CD4-positive, alpha-beta T cell treated with Interleukin-6 at 100 ng/mL for 8 hours (primary cell): Measurements from ENCODE around the gene CD79B.
A peak's percentile ranks its signal among the peaks of the same experiment; 100 is the strongest.
"Not testable (repeated sequence)": the region's sequence is repeated elsewhere in the genome, so short reads cannot be mapped to it uniquely, and the experiment has no call there.

ENCODE experiments used
- DNase-seq: peaks from one replicate; pipeline ENCODE4 v3.0.0-alpha.2; 2020; ENCODE audit warnings: mixed read lengths, low spot score

The CD79B gene

DNA sequence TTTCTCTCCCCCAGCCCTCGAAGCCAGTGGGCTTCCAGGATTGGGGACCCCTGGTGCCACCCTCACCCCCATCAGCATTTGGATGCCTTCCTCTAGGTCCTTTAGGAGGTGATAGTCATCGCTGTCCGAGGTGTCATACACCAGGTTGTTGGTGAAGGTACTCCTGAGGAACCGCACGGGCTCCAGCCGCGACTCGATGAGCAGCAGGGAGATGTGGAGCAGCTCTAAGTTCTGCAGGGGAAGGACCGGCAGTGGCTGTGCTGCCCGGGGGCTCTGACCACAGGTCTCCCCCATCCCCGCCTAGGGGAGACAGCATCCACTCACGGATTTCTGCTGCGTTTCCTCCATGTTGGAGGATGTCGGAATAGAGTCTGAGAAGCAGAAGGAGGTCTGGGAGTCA lies 22.0 kb downstream of the CD79B start:
- no peak for DNase-seq

DNA sequence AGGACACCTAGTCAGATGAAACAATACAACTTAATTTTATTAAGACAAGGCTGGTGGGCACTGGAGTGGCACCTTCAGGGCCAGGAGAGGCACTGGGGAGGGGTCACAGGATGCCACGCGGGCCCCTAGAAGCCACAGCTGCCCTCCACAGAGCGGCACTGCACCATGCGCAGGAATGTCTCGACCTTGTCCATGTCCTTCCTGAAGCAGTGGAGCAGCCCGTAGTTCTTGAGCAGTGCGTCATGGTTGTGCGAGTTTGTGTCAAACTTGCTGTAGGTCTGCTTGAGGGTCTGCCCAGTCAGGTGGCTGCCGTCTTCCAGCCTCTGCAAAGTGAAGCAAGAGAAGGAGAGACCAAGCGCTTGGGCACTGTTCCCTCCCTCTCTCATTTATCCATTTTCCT lies 22.5 kb downstream of the CD79B start:
- DNase-seq = not testable (repeated sequence)

DNA sequence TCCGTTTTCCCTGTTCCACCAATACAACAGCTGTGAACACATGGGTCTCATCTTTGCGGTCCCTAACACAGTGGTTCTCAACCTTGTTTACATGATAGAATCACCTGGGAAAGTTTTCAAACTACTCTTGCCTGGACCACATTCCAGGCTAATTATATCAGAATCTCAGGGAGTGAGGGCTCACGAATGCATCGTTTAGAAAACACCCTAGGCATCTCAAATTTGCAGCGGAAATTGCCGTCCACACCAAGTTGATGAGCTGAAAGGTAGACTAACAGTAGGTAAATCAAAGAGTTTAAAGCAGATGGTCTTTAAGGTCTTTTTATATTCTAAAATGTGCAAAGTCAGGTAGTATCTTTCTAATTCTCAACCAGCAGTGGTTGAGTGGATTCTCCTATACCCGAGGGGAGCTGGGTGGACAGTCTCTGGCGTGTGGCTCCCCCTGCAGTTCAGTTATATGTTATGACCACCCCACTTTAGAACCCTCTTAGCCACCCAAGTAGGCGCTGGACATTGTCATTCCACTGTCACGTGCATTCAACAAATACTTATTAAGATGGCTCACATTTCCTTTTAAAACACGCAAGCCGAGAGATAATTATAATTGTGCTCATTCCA lies 24.9 kb downstream of the CD79B start:
- not testable (repeated sequence) for DNase-seq

DNA sequence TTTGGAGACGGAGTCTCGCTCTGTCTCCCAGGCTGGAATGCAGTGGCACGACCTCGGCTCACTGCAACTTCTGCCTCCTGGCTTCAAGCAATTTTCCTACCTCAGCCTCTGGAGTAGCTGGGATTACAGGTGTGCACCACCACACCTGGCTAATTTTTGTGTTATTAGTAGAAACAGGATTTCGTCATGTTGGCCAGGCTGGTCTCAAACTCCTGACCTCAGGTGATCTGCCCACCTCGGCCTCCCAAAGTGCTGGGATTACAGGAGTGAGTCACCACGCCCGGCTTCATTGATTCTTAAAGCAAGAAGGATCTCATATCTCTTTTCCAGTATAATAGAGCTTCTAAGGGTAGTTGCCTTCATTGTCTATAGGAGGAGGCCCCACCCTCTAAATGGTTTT lies 27.3 kb downstream of the CD79B start:
- DNase-seq = not testable (repeated sequence)

DNA sequence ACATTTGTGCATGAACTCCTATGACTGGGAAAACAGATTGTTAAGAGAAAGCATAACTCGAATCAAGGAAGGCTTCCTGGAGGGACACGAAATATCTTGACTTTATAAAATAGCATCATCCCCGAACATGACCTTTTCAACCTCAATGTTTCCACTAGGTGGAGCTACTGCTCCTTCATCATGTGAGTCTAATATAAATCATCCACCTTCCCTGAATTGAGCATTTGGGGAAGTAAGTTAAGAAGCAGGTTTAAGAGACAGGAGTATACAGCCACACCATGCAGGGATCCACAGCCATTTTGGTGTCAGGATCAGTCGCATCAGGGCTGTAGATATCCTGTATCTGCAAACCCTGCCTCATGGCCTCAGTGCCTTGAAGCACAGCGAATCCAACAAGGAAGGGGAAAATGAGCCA lies 28.3 kb downstream of the CD79B start:
- not testable (repeated sequence) for DNase-seq

DNA sequence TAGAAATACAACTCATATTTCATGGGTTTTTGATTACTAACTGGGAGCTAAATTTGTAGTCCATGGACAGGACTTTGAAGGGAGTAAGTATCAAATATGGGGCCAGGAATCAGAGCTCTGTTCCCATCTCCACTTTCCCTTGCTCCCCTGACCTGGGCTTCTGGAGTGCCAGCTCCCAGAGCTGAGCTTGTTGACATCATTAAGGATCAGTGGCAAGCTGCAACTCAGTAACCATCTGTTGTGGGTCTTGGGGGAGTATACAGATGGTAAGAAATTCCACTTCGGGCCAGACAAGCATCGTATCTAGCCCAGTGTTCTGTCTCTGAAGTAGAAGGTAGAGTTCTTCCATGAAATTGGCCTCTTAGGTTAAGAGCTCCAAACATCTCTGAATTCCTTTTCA lies 30.2 kb downstream of the CD79B start:
- DNase-seq = not testable (repeated sequence)

DNA sequence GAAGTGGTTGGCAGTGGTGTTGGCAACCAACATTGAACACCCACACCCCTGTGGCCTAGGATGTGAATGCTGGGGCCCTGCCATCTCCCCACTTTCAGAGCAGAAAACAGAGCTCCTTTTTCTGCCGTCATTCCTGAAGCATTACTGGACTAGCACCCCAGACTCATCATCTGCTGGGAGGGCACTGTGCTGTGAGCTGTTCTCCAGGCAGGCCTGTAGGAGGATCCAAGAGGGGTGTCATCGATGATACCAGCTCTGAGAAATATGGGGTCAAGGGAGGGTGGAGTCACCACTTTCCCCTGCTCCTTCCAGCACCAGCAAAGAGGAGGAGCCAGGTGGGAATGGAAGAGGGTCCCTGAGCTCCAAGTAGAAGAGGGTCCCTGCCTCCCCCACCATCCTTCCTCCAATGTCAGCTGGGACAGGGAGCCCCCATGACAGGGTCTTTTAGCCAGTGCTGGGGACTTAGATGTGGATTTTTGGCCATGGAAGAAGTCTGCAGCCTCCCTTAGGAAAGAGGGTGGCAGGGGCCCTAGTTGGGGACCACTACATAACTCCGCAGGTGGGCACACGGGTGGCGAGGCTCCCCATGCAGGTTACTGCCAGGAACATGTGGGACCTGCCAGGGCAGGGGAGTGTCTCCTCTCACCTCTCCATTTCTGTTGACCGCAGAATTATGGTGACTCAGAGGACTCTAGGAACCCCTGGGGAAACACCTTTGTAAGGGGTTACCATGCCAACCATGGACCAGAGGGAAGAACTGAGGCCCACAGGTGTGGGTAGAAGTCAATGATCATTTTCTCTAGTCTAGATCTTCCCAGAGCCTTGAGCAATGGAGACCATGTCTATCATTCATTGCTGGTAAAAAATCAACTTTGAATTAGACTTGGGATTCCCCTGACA lies 33.0 kb downstream of the CD79B start:
- DNase-seq = peak; percentile 37

DNA sequence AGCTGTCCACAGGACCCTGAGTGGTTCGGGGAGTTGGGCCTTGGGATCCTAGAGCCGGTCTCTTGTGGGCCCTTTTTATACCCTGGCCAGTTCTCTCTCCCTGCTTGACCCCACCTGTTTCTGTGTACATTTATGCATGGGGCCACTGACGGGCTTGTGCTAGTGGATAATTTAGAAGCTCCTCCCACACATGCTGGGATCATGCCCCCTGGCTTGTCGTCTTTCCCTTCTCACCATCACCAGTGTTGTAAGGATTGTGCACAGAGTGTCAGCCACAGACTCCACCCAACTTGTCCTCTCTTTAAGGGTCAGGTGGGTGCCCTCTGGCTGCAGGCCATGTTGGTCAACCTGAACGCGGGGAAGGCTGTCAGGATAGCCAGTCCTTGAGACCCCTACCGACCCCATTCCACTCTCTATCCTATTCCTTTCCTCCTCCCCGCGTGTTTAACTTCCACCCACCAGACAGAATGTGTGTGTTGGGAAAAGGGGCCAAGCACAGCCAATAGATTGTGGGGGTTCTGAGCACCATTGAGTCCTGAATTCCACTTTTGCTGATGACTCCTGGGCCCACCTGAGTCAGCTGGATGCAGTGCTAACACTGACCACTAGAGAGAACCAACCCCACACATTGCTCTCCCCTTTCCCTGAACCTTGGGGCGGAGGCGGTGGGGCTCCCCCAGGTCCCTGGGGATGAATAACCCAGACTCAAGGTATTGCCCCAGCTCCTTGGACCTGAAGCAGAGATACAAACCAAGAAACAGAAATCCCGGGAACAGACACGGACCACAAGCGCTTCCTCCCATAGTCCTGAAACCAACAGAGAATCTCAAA lies 35.4 kb downstream of the CD79B start, which contains the start of gene CSH1:
CSH1 (minus strand) TSS at position 51 of the 831 bp plus-strand sequence. CDS start 63 bp downstream, outside the sequence.
- not testable (repeated sequence) for DNase-seq

DNA sequence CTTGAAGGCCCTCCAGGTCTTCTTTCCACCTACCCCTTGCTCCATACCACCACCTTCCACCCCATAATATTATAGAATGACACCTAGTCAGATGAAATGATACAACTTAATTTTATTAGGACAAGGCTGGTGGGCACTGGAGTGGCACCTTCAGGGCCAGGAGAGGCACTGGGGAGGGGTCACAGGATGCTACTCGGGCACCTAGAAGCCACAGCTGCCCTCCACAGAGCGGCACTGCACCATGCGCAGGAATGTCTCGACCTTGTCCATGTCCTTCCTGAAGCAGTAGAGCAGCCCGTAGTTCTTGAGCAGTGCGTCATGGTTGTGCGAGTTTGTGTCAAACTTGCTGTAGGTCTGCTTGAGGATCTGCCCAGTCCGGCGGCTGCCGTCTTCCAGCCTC lies 37.3 kb downstream of the CD79B start:
- DNase-seq = not testable (repeated sequence)

DNA sequence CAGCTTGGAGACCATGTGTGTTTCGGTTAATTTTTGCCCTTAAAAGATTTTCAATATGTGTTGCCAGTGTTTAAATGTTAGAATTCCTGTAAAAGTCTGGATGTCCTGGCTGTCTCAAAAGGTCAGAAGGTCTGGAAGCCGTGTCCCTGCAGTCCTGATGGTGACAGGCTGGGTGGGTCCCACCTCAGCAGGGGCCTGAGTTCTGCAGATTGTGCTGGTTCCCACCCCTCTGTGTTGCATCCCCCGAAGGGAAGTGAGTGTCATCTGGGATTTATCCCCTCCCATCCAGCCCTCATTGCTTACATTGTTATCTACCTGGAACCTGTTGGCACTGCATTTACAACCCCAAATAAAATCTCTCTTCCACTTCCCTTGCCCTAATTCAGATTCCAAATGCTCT lies 38.1 kb downstream of the CD79B start:
- not testable (repeated sequence) for DNase-seq

DNA sequence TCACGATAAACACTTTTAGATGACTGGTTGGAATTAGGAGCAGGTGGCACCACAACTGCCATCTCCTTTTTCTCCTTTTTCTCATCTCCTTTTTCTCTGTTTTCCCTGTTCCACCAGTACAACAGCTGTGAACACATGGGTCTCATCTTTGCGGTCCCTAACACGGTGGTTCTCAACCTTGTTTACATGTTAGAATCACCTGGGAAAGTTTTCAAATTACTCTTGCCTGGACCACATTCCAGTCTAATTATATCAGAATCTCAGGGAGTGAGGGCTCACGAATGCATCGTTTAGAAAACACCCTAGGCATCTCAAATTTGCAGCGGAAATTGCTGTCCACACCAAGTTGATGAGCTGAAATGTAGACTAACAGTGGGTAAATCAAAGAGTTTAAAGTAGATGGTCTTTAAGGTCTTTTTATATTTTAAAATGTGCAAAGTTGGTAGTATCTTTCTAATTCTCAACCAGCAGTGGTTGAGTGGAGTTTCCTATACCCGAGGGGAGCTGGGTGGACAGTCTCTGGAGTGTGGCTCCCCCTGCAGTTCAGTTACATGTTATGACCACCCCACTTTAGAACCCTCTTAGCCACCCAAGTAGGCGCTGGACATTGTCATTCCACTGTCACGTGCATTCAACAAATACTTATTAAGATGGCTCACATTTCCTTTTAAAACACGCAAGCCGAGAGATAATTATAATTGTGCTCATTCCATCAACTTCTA lies 39.7 kb downstream of the CD79B start:
- DNase-seq = not testable (repeated sequence)

DNA sequence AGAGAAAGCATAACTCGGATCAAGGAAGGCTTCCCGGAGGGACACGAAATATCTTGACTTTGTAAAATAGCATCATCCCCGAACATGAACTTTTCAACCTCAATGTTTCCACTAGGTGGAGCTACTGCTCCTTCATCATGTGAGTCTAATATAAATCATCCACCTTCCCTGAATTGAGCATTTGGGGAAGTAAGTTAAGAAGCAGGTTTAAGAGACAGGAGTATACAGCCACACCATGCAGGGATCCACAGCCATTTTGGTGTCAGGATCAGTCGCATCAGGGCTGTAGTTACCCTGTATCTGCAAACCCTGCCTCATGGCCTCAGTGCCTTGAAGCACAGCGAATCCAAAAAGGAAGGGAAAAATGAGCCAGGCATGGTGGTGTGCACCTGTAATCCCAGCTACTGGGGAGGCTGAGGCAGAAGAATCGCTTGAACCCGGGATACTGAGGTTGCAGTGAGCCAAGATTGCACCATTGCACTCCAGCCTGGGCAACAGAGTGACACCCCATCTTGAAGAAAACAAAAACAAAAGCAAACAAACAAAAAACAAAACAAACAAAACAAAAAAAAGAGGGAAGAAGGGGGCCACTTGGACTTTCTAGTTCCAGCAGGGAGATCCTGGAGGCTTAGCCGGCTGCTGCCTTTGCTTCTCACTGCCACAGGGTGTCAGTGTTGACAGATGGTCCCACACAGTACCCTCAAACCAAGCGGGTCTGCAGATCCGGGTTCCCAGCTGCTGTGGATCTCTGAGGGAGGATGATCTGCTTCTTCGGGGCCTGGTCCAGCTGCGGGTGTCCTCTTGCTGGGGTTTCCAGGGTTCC lies 42.9 kb downstream of the CD79B start:
- DNase-seq = not testable (repeated sequence)

DNA sequence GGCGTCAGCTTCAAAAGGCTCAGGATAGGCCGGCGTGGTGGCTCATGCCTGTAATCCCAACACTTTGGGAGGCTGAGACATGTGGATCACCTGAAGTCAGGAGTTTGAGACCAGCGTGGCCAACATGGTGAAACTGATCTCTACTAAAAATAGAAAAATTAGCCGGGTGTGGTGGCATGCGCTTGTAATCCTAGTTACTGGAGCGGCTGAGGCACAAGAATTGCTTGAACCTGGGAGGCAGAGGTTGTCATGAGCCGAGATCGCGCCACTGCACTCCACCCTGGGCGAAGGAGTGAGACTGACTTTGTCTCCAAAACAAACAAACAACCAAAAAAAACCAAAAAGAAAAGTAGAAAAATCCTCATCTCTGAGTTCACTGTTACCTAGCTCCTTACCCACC lies 47.0 kb downstream of the CD79B start:
- DNase-seq = not testable (repeated sequence)

DNA sequence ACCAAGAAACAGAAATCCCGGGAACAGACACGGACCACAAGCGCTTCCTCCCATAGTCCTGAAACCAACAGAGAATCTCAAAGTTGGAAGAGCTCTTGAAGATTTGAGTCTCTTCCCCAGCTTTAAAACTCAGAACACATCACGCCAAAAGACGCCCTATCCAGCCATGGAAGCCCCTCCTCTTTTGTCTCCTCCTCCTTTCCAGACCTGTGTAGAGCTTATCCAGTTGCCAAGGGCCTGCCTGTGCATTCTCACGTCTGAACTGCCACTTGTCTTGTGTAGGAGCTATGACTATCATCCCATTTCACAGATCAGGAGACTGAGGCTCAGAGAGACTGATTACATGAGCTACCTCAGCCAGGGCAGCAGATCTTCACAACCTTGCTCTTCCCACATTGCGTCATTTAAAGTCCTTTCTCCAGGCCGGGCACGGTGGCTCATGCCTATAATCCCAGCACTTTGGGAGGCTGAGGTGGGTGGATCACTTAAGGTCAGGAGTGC lies 49.5 kb downstream of the CD79B start:
- not testable (repeated sequence) for DNase-seq

DNA sequence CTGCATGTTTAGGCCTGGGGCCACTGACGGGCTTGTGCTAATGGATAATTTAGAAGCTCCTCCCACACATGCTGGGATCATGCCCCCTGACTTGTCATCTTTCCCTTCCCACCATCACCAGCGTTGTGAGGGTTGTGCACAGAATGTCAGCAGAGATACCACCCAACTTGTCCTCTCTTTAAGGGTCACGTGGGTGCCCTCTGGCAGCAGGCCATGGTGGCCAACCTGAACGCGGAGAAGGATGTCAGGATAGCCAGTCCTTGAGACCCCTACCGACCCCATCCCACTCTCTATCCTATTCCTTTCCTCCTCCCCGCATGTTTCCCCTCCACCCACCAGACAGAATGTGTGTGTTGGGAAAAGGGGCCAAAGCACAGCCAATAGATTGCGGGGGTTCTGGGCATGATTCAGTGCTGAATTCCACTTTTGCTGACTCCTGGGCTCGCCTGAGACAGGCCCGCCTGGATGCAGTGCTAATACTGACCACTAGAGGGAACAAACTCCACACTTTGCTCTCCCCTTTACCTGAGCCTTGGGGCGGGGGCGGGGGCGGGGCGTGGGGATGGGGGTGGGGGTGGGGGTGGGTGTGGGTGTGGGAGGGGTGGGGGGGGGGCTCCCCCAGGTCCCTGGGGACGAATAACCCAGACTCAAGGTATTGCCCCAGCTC lies 50.1 kb downstream of the CD79B start, which contains the start of gene GH2:
GH2 (minus strand) TSS at position 10 of the 667 bp plus-strand sequence. CDS start 143 bp downstream, outside the sequence.
- DNase-seq = peak; percentile 45

DNA sequence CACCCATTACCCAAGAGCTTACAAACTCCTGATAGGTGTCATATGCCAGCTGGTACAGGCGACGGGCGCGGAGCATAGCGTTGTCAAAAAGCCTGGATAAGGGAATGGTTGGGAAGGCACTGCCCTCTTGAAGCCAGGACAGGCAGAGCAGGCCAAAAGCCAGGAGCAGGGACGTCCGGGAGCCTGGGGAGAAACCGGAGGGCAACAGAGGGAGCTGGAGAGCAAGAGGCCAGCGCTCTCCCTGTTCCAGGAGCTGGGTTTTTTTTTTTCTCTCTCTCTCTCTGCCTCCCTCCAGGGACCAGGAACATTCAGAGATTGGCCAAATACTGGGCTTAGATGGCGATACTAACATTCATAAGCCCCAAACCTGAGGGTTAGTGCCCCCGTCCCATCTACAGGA lies 50.8 kb downstream of the CD79B start:
- DNase-seq = not testable (repeated sequence)

DNA sequence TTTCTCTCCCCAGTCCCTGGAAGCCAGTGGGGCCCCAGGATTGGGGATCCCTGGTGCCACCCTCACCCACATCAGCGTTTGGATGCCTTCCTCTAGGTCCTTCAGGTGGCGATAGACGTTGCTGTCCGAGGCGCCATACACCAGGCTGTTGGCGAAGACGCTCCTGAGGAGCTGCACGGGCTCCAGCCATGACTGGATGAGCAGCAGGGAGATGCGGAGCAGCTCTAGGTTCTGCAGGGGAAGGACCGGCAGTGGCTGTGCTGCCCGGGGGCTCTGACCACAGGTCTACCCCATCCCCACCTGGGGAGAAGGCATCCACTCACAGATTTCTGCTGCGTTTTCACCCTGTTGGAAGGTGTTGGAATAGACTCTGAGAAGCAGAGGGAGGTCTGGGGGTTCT lies 51.4 kb downstream of the CD79B start:
- DNase-seq = no peak
